GM21786 (cell line): ENCODE measurements around the gene CDYL.

ENCODE experiments used
- ATAC-seq: cut with Tn5 transposase; IDR thresholded peaks from one replicate; pipeline ENCODE4 v1.9.1; 2021; ENCODE audit not compliant: unreplicated experiment

The CDYL gene

DNA sequence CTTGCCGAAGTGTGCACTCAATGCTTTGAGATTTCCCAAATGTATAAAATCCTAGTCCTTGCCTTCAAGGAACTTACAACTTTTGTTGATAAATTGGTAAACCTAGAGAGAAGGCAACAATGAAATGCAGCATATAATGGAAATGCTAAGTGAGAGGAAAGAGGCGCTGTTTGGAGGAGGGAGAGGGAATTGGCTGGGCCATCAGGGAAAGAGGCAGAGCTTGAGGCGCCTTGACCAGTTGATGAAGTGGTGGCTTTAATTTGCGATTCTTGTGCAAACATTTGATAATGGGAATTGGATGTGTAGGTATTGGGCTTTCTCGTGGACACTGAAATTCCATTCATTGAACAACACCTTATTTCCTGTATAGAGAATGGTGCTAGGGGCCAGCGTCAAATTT, 1.9 kb upstream of the CDYL start:
- no peak for ATAC-seq

DNA sequence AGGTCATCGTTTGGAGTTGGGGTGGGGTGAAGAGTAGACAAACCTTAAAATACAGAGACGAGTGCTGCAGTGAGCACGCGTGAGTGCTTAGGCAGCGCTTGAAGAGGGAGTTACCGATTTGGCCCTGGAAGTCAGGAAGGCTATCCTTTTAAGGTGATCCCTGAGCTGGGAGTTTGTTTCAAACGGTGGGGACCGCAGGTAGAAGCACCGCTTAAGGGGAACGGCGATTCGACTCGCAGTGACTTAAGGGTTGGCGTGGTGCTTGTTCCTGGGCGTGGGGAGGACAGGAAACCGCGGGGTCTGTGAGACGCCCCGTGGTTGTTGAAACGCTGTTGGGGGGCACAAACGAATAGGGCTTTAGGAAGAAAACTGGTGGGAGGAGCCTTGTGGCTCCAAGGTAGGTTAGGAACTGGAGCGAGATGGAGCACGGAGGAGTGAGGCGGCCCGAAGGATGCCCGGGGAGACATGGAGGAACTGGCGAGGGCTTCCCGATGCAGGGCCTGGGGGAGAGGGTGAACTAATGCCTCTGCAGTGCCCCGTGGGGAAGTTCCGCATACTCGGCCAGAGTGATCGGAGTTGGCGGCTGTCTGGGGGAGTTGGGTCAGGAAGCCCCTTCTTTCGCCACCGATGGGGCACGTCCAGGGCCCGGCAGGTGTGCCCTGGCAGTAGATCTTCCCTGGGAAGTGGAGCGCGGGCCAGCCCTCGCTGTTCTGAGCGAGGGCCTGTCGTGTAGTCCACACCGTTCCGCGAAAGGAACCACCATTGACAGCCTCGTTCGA, 1.3 kb upstream of the CDYL start:
- ATAC-seq, result no peak

DNA sequence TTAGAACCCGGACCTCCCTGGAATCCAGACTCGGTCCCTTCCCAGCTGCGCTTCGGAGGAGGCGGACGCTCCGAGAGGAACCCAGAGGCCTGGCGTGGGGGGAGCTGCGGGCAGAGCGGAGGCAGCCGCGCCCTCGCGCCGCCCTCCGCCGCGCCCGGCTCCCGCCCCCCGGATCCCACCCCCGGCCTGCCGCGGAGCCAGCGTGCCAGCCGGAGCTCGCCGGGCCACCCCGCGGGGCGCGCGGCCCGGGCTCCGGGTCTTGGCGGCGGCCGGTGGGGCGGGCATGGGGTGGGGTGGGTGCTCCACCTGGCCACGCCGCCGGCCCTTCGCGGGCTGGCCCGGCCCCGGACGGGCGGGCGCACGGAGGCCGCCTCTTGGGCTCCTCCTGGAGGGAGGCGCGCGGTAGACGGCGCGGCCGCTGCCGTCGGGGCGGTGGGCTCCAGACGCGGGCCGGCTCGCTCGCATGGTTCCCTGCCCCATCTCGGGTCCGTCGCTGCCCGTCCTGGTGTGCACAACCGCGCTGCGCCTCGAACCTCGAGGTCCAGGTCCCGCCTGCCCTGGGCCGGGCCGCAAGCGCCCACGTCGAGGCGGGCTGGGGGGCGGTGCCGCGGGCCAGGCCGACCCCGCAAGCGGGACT, 592 bp upstream of the CDYL start:
- ATAC-seq, result peak; percentile 40

DNA sequence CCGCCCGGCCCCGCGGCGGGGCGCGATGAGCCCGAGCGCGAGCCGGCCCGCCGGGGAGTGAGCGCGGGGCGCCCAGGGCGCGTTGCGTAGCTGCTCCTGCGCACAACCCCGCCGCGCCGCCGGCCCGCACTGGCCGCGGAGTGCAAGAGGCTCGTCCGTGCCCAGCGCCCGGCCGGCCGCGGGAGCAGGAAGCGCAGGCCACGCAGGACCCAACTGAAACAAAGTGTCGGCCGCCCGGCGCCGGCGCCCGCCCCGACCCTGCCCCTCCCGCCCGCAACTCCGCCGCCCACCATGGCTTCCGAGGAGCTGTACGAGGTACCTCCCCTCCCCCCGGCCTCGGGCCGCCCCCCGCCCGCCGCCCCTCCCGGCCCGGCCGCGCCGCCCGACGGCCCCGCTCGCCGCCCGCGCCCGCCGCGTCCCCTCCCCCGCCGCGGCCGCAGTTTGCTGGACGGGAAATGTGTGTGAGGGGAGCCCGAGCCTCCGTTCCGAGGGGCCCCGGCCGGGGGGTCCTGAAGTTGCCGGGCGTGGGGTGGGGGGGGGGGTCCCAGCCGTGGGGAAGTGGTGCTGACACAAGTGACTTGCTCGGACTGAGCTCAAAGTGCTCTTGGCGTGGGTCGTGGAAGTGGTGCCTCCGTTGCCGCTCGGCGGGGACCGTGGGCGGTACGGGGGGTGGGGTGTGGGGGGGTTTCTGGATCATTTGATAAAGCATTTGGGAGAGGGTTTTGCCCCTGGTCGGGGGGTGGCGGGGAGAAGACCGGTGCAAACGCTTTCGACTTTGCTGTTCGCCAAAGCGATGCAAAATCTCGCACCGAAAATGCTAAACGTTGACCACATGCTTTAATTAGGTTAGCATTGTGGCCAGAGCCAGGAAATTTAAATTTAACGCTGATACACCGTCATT, 539 bp downstream of the CDYL start:
- peak; percentile 13 for ATAC-seq

DNA sequence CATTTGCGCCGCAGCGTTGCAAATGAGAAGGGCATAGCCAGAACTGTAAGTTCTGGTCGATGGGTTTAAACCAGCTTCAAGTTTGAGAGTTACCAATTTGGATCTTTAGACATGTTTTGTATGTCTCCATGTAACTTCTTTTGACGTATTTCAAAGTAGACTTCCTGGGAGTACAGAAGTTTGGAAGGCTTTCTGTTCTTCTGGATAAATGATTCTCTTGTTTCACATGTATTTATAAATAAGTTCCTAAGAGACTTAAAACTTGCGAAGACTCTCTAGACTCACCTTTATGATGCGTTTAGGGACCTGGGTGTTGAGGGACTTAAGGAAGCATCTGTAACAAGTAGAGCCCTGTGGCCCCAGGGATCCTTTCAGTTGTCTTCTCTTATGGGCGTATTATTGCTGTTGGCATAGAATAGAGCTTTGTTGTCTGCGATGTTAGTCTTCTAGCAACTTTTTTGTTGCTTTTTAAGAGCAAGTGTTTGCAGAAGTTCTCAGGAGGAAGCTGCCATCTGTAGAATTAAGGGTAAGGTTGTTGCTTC, 1.3 kb downstream of the CDYL start:
- ATAC-seq, result no peak

DNA sequence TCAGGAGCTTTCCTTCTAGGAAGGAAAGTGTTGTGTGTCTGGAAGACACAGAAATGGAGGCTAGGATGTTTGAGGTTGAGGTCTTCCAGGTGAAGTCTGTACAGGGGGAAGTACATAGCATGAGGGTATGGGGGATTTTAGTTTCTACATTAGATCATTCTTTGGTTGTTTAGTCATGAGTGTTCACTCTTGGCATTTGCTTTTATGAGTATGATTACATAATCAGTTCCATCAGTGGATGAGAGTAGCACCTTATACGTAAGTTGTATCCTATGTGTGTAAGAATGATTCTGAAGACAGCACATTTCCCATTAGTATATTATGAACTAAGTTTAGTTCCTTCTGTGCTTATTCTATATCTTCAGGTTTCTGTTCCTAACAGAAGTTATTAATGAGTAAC, 1.9 kb downstream of the CDYL start:
- no peak for ATAC-seq

DNA sequence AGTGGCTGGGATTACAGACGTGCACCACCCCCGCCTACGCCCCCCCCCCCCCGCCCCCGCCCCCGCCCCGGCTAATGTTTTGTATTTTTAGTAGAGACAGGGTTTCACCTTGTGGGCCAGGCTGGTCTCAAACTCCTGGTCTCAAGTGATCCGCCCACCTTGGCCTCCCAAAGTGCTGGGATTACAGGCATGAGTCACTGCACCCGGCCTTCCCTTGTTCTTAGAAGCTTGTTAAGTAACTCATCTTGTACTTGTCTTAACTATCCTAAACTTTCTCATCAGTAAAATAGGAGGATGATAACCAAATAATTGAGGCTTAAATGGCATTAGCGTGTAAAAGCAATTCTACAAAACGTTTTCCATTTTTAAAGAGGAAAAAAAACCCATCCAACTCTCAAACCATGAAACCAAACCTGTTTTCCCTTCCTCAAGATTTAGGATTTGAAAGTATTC, 4.2 kb downstream of the CDYL start:
- no peak for ATAC-seq

DNA sequence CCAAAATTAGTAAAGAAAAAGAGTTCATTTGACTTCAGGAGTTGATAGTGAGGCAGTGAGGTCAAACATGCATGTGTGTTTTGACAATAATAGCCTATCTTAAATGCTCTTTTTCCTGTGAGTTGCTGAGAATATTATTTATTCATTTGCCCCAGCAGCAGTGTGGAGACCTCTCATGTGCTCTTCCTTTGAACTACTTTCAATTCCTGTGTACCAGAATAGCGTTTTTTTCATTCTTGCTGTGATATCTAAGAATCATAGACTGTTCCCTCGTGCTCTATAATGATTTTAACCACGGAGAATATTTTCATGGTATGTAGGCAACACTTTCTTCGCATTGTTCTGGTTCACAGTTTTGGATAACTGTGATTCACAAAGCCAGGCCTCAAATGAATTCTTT, 5.2 kb downstream of the CDYL start:
- peak; percentile 40 for ATAC-seq

DNA sequence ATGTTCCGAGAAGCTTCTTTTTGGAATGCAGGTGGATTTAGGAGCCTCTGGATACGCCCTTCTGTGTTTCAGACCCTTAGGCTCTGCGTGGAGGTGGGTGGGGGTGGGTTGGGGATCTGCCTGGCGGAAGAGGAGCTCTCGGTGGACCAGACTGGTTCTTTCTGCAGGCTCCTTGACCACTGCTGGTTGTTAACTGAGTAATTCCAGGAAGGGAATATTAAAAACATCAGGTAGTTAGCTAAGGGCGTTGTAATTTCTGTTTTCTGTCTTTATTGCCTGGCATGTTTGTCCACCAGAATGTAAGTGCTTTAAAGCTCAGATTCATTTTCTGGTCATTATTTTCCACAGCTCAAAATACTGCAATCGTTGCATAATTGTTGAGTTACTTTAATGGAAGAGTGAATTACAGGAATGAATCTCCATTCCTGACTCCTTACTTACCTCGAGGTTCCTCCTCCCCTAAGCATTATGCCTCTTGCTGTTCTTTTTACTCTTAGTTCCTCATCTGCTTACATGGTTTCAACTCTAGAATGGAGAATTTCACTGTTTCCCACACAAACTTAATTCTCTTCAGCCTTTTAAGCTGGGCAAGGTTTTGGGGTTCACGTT, 5.9 kb downstream of the CDYL start:
- ATAC-seq, result no peak

DNA sequence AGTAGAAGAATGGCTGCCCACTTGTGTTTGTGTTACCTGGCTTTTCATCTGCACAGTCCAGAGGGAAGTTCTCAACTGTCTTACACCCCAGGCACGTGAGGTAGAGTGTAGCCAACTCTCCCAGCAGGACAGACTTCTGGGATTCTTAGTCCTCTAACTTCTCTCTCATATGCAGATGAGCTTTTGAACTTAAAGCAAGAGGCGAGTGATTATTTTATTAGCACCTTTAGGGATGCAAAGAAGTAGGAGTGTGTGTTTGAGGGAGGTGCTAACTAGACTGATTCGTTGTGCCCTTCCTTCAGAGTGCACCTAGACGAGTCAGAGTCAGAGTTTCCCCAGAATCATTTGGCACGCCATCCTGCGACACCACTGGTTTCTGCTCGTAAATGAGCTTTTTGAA, 10.8 kb downstream of the CDYL start:
- ATAC-seq, result no peak

DNA sequence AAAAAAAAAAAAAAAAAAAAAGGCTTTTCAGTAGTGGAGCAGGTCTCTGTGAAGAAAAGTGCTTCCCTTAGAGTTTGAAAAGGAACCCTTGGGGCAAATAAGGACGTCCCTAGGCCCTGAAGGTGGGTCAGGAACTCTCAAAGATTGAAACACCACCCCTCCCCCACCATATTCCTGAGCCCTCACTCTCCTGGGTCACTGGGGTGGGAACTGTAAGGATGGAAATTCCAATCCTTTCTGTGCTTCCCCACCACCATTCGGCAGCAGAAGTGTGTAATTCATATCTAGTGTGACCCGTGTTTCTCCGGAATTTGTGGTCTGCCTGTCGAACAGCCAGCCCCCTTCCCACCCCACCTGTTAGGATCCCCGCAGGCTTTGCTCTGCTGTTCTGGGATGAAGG, 12.3 kb downstream of the CDYL start:
- ATAC-seq, result no peak

DNA sequence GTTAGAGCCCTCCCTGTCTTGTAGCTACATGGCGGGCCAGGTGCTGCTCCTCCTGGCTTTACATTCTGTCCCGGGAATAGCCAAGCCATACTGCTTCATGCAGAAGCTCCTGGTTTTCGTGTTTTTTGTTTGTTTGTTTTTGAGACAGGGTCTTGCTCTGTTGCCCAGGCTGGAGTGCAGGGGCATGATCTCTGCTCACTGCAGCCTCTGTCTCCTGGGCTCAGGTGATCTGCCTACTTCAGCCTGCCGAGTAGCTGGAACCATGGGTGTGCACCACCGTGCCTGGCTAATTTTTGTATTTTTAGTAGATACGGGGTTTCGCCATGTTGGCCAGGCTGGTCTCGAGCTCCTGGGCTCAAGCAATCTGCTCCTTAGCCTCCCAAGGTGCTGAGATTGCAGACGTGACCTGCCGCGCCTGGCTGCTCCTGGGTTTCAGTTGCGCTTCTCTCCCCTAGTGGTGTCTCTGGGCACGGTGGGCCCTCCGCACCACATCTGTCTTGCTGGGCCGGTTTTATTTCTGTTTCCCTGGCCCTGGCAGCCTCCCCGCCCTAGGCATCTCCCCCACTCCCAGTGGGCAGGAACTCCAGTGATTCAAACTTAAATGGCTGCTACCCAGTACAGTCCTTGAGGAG, 12.9 kb downstream of the CDYL start:
- ATAC-seq, result peak; percentile 96

DNA sequence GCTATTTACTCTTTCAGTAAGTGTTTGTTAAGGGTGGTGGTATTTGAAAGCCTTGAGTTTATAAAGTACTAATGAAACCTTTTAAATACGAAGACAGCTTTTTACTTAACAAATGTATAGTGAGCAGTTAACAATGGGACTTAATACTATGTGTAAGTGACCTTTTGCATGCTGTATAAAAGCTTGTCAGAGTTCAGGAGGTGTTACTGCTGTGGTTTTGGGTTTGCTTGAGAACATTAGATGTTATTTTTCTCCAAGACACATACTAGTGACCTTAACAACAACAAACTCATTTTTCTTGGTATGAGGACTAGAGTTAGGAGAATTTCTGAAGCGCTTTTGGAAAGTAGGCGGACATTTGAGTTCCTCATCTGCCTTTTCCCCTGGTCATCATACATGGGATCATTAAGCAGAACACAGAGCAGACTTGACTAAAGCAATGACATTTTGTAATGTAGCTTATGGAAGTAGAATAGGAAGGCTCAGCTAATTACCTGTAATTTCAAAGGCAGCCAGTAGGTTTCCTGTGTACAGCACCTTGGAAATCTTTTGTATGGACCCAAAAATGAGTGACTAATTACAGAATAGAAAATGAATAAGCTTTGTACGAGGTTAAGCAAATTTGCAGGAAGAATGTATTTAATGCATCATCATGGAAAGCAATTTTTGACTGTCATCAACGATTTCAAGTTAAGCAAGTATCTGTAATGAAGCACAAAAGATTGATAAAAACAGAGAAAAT, 14.1 kb downstream of the CDYL start:
- ATAC-seq, result no peak

DNA sequence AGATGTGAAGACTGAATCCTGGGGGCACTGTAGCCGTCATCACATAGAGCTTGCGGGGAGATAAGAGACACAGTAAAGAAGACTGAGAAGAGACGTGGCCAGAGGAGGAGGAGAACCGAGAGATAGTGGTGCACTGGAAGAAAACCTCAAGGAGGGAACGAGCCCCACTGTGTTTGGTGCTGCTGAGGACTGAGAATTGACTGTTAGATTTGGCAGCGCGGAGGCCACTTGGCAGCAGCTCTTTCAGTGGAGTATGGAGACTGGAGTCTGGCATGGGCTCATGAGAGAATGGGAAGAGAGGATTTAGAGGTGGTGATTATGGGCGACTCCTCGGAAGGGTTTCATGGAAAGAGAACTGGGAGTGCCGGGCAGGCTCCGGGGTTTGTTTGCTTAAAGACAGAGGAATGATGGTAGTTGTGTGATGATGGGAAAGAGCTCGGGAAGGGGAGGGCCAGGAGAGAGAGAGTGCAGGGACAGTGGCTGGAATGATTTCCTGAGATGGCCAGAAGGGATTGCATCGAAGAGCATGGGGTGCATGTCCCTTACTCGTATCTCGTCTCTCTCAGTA, 18.0 kb downstream of the CDYL start:
- ATAC-seq, result no peak

DNA sequence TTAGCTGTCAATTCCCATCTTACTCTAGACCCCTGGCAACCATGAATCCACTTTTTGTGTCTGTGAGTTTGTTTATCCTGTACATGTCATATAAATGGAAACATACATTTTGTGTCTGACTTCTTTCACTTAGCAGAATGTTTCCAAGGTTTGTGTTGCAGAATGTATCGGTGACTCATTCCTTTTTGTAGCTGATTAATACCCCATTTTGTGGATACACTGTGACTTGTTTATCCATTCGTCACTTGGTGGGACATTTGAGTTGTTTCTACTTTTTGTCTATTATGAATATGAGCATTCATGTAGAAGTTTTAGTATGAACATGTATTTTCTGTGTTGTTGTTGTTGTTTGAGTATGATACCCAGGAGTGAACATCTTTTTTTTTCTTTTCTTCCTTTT, 21.4 kb downstream of the CDYL start:
- no peak for ATAC-seq

DNA sequence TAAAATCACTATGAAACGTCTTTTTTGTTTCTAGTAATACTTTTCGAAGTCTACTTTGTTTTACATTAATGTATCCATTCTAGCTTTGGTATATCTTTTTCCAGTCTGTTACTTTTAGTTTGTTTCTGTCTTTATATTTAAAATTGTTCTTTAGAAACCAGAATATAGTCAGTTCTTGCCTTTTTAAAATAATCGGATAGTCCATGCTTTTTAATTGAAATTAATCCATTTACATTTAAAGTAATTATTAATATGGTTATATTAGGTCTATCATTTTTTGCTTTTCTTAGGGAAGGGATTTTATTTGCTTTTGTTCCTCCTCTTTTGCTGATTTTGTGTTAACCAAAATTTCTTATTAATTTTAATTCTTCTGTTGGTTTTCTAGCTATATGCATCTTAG, 23.7 kb downstream of the CDYL start:
- no peak for ATAC-seq

DNA sequence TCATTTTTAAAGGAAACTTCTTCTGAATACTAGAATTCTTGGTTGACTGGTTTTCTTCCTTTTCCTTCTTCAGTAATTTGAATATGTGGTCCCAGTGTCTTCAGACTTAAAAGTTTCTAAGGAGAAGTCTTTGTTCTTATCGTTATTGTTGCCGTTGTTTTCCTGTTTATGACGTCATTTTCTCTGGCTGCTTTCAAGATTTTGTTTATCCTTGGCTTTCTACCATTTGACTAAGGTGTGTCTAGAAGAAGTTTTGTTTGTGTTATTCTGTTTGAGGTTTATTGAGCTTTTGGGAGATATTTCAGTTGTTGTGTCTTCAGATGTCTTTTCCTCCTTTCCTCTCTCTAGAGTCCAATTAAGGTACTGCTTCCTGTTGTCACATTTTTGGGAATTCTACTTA, 24.5 kb downstream of the CDYL start:
- ATAC-seq, result no peak

DNA sequence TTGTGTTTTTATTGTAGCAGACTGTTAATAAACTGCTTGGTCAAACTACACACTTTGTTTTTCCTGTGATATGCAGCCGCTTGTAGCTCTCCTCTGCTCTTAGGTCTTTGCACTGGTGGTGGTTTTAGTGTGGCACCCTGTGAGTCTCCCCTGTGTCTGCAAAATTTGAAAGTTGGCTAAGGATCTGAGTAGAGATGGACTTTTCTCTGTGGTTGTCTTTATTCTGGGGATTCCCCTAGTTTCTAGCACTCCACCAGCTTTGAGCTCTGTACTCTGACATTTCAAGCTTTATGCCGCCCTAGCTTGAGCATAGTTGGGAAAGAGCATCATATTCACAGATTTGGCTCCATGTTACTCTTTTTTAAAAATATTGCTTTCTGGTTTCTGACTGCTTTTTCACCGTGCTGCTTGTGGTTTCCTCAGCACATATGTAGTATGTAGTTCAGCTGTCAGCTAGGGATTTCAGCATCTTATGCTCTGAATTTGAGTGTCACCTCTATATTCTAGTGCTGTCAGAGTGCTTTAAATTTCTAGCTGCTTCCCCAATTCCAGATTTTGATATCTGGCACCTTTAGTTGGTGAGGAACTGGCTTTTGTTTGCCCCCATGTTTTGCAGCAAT, 25.4 kb downstream of the CDYL start:
- ATAC-seq, result peak; percentile 69

DNA sequence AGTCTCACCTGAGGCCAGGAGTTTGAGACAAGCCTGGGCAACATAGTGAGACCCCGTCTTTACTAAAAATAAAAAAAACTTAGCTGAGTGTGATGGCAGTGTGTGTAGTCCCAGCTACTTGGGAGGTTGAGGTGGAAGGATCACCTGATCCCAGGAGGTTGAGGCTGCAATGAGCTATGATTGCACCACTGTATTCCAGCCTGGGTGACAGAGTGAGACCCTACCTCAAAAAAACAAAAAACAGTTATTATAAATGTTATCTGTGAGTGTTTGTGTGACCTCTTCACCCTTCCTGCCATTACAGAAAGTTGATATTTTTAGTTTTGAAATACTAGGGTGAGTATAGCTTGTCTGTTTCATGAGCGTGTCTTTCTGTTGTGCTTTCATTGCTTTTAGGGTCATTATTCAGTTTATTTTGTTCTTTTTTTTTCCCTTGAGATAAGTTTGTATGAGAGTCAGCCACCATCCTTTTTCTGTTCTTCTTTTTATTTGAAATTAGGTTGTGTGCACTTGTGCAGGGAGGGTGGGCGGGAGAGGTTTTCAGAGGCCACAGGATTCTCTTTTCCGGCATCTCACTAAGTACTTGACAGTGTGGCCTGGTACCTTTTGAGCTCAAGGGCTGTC, 26.2 kb downstream of the CDYL start:
- peak; percentile 69 for ATAC-seq
